Ovary (tissue), 9 donors: ENCODE measurements around the gene KRT75. TPM values are rescaled to one million over a fixed set of nuclear protein-coding genes. Genes with fewer than 3 reads are reported as not detected.

Experiments used
- DNase-seq, 5 donors: peaks; one replicate each; pipeline ENCODE4 v3.0.0-alpha.2; 2019 to 2020
- H3K27ac ChIP-seq, 2 donors: fragments of 200-600 bp; one replicate each; pipeline versions ENCODE4 v1.5.1 to v1.8.0; 2019 to 2022
- H3K27me3 ChIP-seq: fragments of 200-600 bp; one replicate; pipeline ENCODE4 v1.8.0; 2022
- H3K36me3 ChIP-seq: fragments of 200-600 bp; sonication (generic); one replicate; pipeline ENCODE4 v1.5.1; 2019
- H3K4me1 ChIP-seq: one replicate; pipeline ENCODE4 v1.8.1; 2013; ENCODE audit warnings: mild to moderate bottlenecking, moderate library complexity; ENCODE audit not compliant: insufficient read depth
- H3K4me3 ChIP-seq: fragments of 200-600 bp; sonication (generic); one replicate; pipeline ENCODE4 v1.5.1; 2017
- H3K9me3 ChIP-seq, 2 donors: fragments of 200-600 bp in 1 of 2; sonication (generic) in 1 of 2; one replicate each; pipeline versions ENCODE4 v1.5.1 to v1.8.1; 2013 to 2019; ENCODE audit warnings: mild to moderate bottlenecking in 1 of 2, moderate library complexity in 1 of 2
- EP300 ChIP-seq: sonication (generic); formaldehyde crosslinking; IDR thresholded peaks from one replicate; pipeline ENCODE4 v1.6.1; 2017; ENCODE audit warnings: antibody characterized with exemption
- POLR2A ChIP-seq: fragments of 450-650 bp; IDR thresholded peaks from one replicate; pipeline ENCODE4 v1.6.1; 2017; ENCODE audit warnings: antibody characterized with exemption, mild to moderate bottlenecking, moderate library complexity
- WGBS, 3 donors: extraction: QIAGEN DNeasy Blood & Tissue Kit in 1 of 3; methylation state at CpG; one replicate each; pipeline versions ENCODE4 v1.1.5 to v1.1.7; 2013 to 2017; 5-methylcytosine and 5-hydroxymethylcytosine counted together
- intact Hi-C, 4 donors: fragments of 100-400 bp; cut with DNase I; formaldehyde crosslinking; loops; one replicate each; pipeline versions ENCODE4 v1.11.0 to v1.15.1; 2022 to 2023
- polyA plus RNA-seq, 2 donors: library from polyadenylated mRNA; stranded (reverse); fragments of 200-250 nt in 1 of 2; fragments of 350-450 nt in 1 of 2; fragmentation: Illumina TruSeq in 1 of 2; extraction: RNeasy Lipid Tissue Mini Kit (QIAGEN cat#74804) in 1 of 2; gene quantifications; one replicate each; pipeline ENCODE4 v1.2.3, GENCODE V29; 2013 to 2014
- total RNA-seq, 7 donors: library from RNA; depleted of rRNA in 2 of 7; stranded (reverse); fragments of >200 nt in 2 of 7; fragmentation: NEBNext Ultra II Directional in 3 of 7; extraction: Animal tissue kit (Norgen Biotek cat#: 25700) in 3 of 7; gene quantifications; one replicate each; pipeline versions ENCODE4 v1.1.0 to v1.2.4, GENCODE V29; 2016 to 2023
- TF ChIP-seq, protein P1 (sequence below), 3 donors: fragments of 450-650 bp in 2 of 3; fragments of 200-600 bp in 1 of 3; IDR thresholded peaks; one replicate each; pipeline versions ENCODE4 v1.5.1 to v1.8.0; 2016 to 2022; ENCODE audit warnings: antibody characterized with exemption in 3 of 3, mild to moderate bottlenecking in 1 of 3
- donor health status: DM: no; HTN: no; CAD: no; lungs with moderate emphysema.
- donor health status: DM: no; HTN: no; CAD: no.
- donor health status: Bipolar disorder and iron deficiency.
- donor health status: DM: yes; HTN: yes; CAD: no.
- donor health status: DM: no; HTN: no; CAD: no.
- donor health status: DM: yes; HTN: yes; CAD: no.

The KRT75 gene
- total and polyA plus RNA-seq, 9 donors: 0.08 TPM; not detected in 8

DNA sequence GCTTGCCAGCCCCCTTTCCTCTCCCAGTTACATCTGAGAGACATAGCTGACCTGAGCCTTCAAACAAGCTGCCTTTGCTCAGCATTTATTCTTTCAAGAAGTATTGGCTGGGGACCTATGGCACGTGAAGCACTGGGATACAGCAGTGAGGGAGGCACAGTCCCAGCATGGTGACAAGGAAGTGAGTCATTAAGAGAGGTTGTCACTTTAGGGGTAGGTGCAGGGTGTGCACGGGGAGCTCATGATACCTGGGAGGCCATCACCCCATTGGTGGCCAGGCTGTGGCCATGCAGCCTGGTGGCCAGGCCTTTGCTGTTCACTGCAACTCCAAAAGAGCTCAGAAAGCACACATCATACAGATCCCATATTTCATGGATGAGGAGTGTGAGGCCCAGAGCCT is 5.7 kb upstream of the KRT75 start:
- Histone ChIP-seq H3K9me3 (no peaks in the 10 kb centered on the region), H3K4me1 (no peaks in the 10 kb centered on the region), H3K27ac (no peak overlapping the region), H3K27me3 (no peaks in the 10 kb centered on the region), H3K4me3 (no peak overlapping the region), H3K36me3 (no peaks in the 10 kb centered on the region)
- 65 to 82% (median 68%) methylated on average over 2 of the region's 2 CpGs for WGBS, 3 donors
- no peak for DNase-seq
- TF ChIP-seq, protein P1, sequence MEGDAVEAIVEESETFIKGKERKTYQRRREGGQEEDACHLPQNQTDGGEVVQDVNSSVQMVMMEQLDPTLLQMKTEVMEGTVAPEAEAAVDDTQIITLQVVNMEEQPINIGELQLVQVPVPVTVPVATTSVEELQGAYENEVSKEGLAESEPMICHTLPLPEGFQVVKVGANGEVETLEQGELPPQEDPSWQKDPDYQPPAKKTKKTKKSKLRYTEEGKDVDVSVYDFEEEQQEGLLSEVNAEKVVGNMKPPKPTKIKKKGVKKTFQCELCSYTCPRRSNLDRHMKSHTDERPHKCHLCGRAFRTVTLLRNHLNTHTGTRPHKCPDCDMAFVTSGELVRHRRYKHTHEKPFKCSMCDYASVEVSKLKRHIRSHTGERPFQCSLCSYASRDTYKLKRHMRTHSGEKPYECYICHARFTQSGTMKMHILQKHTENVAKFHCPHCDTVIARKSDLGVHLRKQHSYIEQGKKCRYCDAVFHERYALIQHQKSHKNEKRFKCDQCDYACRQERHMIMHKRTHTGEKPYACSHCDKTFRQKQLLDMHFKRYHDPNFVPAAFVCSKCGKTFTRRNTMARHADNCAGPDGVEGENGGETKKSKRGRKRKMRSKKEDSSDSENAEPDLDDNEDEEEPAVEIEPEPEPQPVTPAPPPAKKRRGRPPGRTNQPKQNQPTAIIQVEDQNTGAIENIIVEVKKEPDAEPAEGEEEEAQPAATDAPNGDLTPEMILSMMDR (IDR thresholded peaks at IDR 0.05): no peak
- no peak for TF ChIP-seq EP300
- no peak for TF ChIP-seq POLR2A
- intact Hi-C loops: no loop called here

- 75 to 78% (median 76%) methylated on average over 8 of the region's 8 CpGs for WGBS, 3 donors
- TF ChIP-seq, protein P1 (IDR thresholded peaks at IDR 0.05): no peak
- TF ChIP-seq POLR2A (no peak), EP300 (no peak)
- no peaks in the 10 kb centered on the region for H3K9me3 ChIP-seq
Measured at GRCh38 chr12:52439420-52439819, 5.2 kb upstream of the KRT75 start.

DNA sequence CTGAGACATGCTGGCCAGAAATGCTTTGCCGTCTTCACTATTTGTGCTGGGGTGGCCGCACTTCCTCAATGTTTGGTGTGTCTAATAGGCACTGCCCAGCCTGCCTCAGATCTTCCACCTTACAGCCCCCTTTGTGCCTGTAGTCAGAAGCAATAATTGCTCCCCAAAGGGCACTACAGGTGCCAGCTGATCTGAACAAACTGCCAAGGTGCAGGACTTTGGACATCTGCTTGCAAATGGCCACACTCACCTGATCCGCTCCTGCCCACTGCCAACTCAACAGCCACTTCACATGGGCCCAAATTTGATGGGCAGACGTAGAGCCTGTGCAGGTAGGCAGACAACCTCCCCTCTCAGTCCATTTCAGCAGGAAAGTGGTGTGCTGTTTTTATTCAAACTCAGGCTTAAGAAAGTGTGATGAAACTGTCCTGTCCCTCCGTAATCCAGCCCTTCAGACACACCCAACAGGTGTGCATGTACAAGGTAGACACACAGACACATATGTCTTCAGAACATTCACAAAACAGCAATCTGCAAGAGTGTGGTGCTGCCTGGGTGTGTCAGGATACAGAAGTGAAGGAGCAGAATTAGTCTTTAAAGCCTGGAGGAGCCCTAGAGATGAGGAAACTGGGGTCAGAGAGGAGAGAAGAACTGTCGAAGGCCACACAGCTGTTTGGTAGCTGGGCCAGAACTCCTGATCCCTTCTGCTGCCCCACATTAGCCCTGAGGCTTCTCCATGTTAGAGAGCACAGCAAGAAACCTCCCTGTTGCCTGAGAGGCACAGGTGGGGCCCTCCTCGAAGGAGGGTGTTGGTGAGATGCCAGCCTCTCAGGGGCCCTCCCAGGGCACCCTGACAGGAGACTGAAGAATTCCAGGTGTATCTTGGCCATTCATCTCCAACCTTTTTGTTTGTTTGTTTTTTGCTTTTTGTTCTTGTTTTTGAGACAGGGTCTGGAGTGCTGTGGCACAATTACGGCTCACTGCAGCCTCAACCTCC is 4.4 kb upstream of the KRT75 start:
- Histone ChIP-seq H3K4me1 (no peaks in the 10 kb centered on the region), H3K27me3 (no peaks in the 10 kb centered on the region), H3K27ac (no peak overlapping the region), H3K4me3 (no peak overlapping the region), H3K36me3 (no peaks in the 10 kb centered on the region), H3K9me3 (no peaks in the 10 kb centered on the region)
- DNase-seq: no peak
- intact Hi-C loops: no loop called here
- TF ChIP-seq, protein P1 (IDR thresholded peaks at IDR 0.05): no peak
- WGBS, 3 donors: 74 to 87% (median 74%) methylated on average over 8 of the region's 8 CpGs

More at GRCh38 chr12:52439420-52439819, 5.2 kb upstream of the KRT75 start:
- no peak overlapping the region for H3K4me3 ChIP-seq
- intact Hi-C loops: no loop called here
- DNase-seq: no peak
- no peaks in the 10 kb centered on the region for H3K4me1 ChIP-seq
- no peaks in the 10 kb centered on the region for H3K36me3 ChIP-seq
- H3K27me3 ChIP-seq: no peaks in the 10 kb centered on the region
- H3K27ac ChIP-seq: no peak overlapping the region

DNA sequence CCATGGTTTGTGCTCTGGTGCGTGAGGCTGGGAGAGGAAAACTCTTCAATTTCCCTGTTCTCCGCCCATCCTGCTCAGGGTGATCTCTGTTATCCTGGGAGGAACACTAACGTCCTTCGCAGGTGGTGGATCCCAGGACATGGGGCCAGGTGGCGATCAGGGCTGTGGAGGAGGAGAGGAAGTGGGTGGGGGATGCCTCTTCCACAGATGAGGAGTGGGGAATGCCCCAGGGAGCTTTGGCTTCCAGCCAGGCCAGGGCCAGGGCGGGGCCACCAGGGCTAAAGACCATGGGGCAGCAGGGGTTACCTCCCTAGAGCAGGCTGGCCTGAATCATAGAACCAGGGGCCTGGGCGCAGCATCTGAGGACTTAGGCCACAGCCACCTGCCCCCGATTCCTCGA is 3.3 kb upstream of the KRT75 start:
- intact Hi-C loops: no loop called here
- 53 to 76% (median 62%) methylated on average over 9 of the region's 9 CpGs for WGBS, 3 donors
- no peak overlapping the region for H3K27ac ChIP-seq

More for the DNA sequence above, 3.3 kb upstream of the KRT75 start:
- no peaks in the 10 kb centered on the region for H3K4me1 ChIP-seq
- no peaks in the 10 kb centered on the region for H3K27me3 ChIP-seq
- no peak for DNase-seq
- TF ChIP-seq EP300: no peak
- TF ChIP-seq, protein P1 (IDR thresholded peaks at IDR 0.05): no peak
- no peak for TF ChIP-seq POLR2A
- no peaks in the 10 kb centered on the region for H3K9me3 ChIP-seq
- no peaks in the 10 kb centered on the region for H3K36me3 ChIP-seq
- H3K4me3 ChIP-seq: no peak overlapping the region
